GM12873 (cell line): ENCODE data around the gene WRNIP1.

Experiments used
- CTCF ChIP-seq: IDR thresholded peaks from 2 replicates; pipeline ENCODE4 v1.5.1; 2012; ENCODE audit warnings: low read depth, mild to moderate bottlenecking, moderate library complexity, low read length, control low read depth; ENCODE audit not compliant: insufficient read depth; ENCODE audit errors: missing control alignments

Gene WRNIP1

DNA sequence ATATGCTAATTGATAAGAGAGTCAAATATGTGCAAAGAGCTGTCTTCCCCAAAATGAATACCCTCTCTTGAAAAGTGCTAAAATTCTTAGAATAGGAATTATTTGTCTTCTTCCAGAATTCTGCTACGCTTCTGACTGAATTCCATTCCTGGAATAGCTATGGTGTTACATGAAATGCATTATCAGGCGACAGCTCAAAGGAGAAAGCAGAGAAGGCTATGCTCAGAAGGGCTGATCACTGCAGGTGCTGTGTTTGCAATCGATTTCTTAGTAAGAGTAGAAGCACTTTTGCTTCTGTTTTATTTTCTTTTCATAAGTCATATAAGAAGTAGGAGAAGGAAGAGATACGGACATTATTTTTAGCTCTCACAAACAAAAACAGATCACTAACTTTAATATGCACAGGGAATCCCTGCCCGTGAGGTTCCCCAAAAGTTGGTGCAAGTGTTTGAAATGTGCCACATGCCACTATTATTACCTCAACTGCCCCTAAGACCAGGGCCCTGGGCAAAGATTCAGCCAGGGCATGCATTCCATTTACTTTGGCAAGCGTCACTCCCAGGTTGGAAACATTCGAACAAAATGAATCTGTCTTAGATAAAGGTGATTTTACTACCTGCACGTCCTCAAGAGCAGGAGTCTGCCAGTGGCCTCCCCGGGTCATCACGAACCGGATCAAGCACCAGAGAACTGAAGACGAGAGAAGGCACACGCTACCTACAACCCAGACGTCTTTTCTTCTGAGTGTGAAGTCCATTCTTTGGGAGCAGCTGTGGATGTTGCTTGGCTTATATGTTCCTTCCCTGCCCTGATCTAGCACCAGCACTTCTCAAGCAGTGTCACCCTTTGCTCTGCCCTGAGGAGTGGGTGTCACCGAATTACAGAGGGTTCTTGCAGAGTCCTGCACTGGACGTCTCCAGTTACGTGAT is 21.6 kb upstream of the WRNIP1 start:
- no peak for TF ChIP-seq CTCF

DNA sequence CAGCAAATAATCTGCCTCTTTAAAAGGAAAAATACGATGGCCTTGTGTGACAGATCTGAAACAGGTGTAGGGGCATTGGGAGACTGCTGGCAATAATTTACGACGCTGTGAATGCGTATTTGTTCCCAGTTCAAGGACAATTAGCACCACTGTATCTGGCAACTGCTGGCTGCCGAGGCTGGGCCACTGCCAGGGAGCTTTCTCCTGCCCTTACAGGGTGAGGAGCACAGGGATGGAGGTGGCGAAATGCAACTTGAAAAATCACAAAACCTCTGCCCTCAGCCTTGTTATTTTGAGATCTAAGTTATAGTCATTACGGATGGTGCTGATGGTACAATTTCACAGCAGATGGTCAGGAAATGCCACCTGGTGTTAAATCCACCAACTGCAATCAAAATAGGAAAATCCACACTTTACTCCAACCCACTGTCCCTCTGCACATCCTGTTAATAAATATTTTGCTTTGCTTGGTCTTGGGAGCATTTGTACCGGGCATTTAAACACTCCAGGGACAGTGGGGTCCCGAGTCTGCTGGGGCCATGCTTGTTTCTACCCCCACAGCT is 20.9 kb upstream of the WRNIP1 start:
- TF ChIP-seq CTCF: peak; percentile 12

DNA sequence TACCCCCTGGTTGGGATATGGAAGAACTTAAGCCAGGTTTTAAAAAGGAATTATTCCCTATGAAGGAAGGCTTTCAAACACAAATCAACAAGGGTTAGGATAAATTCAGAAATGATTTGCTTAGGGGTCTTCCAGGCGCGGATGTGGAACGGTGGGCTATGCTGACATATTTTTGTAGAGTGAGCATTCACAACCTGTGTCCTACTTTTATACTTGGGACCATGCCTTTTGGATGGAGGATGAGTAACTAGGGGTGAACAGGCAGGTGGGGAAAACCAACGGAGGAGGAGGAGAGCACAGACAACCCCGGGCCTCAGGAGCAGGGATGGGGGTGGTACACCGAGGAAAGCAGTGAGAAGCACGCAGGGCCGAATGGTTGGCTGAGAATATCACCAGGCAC is 20.4 kb upstream of the WRNIP1 start:
- TF ChIP-seq CTCF: no peak

DNA sequence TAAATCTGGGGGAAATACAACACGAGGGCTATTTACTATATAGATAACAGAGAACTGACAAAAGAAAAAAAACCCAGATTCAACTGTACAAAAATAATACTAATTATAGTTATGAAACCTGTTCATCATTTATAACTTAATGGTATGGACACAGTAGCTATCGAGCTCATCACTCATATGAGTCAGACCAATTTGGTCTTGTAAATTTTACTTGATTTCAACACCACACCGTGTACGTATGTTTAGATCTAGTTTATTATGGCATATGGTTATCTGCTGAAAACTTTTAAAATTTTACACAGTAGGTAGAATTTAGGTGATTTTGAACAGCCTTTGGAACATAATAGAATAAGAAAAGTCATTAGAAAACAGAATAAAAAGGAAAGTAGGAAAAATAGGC is 19.9 kb upstream of the WRNIP1 start:
- no peak for TF ChIP-seq CTCF

DNA sequence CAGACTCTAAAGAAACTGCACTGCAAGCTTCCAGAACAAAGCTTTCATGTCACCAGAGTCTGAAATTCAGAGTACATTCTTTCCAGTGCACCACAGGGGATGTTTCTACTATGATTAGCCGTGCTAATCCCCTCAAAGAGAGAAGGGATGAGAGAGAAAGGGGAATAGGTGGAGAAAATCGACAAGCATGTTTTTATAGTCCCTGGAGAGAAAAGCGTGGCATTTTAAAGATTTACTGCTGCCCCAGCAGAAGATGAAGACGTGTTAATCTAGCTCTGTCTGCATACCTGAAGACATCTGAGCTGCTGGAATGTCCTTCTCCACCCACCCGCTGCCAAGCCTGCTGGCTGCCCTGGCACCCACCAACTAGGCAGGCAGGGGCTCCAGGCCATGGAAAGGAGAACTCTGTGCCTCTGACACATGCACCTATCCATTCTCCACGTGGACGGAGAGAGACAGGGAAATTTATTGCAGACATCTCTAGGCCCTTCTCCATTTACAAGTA is 18.6 kb upstream of the WRNIP1 start:
- no peak for TF ChIP-seq CTCF

- TF ChIP-seq CTCF: no peak
These were observed 17.0 kb upstream of the WRNIP1 start for GRCh38 chr6:2748183-2748582.

GRCh38 chr6:2749969-2750600 is 15.1 kb upstream of the WRNIP1 start:
- TF ChIP-seq CTCF: peak; percentile 84
